Fibroblast of lung (primary cell): ENCODE results near the gene NKD1.

Experiments
- EZH2 ChIP-seq: IDR thresholded peaks from 2 replicates; pipeline ENCODE4 v1.5.1; 2012; ENCODE audit warnings: low read length, control low read depth, mild to moderate bottlenecking; ENCODE audit errors: missing control alignments
- TF ChIP-seq, protein P1 (sequence below), 2 donors: IDR thresholded peaks in 1 of 2; conservative IDR thresholded peaks in 1 of 2; 1 replicate in 1 of 2; 2 replicates in 1 of 2; pipeline ENCODE4 v1.5.1; 2011 to 2012; ENCODE audit warnings: low read length in 2 of 2, control low read depth in 1 of 2, inconsistent platforms in 1 of 2, low read depth in 1 of 2, mild to moderate bottlenecking in 1 of 2

DNA sequence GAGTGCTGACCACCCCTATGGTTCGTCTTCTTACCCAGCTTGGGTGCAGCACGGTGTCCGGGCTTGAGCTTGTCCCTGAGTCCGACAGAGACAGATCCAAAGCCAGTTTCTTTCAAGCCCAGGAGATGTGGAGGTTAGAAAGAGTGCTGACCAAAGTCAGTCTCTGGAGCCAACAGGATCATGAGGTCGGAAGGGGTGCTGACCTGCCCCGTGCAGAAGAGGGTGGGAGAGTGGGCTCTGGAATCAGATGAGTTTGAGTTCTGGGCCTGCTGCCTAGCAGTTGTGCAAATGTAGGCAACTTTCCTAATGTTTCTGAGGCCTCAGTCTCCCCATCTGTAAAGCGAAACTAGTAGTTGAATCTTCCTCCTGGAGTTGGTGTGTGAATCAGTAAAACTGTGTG is 24.5 kb downstream of the NKD1 start:
- TF ChIP-seq, protein P1, sequence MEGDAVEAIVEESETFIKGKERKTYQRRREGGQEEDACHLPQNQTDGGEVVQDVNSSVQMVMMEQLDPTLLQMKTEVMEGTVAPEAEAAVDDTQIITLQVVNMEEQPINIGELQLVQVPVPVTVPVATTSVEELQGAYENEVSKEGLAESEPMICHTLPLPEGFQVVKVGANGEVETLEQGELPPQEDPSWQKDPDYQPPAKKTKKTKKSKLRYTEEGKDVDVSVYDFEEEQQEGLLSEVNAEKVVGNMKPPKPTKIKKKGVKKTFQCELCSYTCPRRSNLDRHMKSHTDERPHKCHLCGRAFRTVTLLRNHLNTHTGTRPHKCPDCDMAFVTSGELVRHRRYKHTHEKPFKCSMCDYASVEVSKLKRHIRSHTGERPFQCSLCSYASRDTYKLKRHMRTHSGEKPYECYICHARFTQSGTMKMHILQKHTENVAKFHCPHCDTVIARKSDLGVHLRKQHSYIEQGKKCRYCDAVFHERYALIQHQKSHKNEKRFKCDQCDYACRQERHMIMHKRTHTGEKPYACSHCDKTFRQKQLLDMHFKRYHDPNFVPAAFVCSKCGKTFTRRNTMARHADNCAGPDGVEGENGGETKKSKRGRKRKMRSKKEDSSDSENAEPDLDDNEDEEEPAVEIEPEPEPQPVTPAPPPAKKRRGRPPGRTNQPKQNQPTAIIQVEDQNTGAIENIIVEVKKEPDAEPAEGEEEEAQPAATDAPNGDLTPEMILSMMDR (conservative IDR thresholded peaks at IDR 0.05 in 1 of 2, IDR thresholded peaks at IDR 0.05 in 1 of 2; ENCODE audit: low read depth in 1 of 2, low read length in 2 of 2), result no peak
- TF ChIP-seq EZH2, result no peak
